HepG2 (cell line): ENCODE data around the gene IRX4.

ENCODE experiments used
- DNMT1 ChIP-seq: sonication (generic); formaldehyde crosslinking; IDR thresholded peaks from 2 replicates; pipeline ENCODE4 v1.5.1; 2020; ENCODE audit warnings: mild to moderate bottlenecking, missing genetic modification reagents
- EZH2 ChIP-seq: conservative IDR thresholded peaks from 2 replicates; pipeline ENCODE4 v1.6.1; 2012; ENCODE audit warnings: mild to moderate bottlenecking, low read depth, low read length, moderate library complexity
- FOXM1 ChIP-seq: sonication (generic); formaldehyde crosslinking; IDR thresholded peaks from 2 replicates; pipeline ENCODE4 v1.5.0; 2020; ENCODE audit warnings: missing genetic modification reagents
- KLF12 ChIP-seq: sonication (generic); formaldehyde crosslinking; IDR thresholded peaks from 2 replicates; pipeline ENCODE4 v1.4.0; 2020; ENCODE audit warnings: missing genetic modification reagents, borderline replicate concordance
- NFE2L2 ChIP-seq: fragments of 150-350 bp; IDR thresholded peaks from 2 replicates; pipeline ENCODE4 v1.6.1; 2014; ENCODE audit warnings: low read length
- NR1H2 ChIP-seq: sonication (generic); formaldehyde crosslinking; IDR thresholded peaks from 2 replicates; pipeline ENCODE4 v1.8.1; 2022; ENCODE audit warnings: low read depth, missing genetic modification reagents, borderline replicate concordance
- ZKSCAN8 ChIP-seq: IDR thresholded peaks from 2 replicates; pipeline ENCODE4 v1.6.1; 2016; ENCODE audit warnings: borderline replicate concordance, missing genetic modification reagents, missing compliant biosample characterization
- TF ChIP-seq, protein P1 (sequence below): sonication (generic); formaldehyde crosslinking; conservative IDR thresholded peaks from 2 replicates; pipeline ENCODE4 v1.4.0; 2020; ENCODE audit warnings: missing genetic modification reagents

DNA sequence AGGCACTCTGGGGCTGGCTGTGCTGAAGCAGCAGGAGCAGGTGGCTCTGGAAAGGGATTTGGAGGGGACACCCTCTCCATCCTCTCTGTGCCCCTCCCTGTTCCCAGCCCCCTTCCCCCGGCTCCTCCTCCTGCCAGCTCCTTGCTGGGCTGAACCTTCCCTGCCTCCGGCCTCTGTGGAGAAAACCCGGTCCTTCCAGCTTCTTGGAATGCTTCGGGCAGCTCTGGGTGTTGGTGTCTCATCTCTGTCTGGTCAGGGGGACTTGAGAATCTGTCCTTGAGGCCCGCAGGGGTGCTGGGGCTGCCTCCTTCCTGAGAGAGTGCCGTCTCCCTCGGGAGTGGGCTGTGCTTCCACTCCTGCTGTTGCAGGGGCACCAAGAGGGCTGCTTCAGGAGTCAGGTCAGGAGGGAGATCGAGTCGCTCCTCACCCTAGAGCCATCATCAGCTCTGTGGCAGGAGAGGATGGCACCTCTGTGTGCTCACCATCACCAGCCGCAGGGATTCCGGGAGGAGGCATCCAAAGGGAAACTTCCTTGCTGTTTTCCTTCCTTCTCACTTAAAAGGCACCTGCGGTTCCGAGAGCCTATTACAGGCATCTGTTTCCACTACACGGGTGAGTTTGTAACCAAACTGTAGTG lies 50.9 kb downstream of the IRX4 start:
- TF ChIP-seq, protein P1, sequence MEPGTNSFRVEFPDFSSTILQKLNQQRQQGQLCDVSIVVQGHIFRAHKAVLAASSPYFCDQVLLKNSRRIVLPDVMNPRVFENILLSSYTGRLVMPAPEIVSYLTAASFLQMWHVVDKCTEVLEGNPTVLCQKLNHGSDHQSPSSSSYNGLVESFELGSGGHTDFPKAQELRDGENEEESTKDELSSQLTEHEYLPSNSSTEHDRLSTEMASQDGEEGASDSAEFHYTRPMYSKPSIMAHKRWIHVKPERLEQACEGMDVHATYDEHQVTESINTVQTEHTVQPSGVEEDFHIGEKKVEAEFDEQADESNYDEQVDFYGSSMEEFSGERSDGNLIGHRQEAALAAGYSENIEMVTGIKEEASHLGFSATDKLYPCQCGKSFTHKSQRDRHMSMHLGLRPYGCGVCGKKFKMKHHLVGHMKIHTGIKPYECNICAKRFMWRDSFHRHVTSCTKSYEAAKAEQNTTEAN (CRISPR knock-in tag) = no peak
- TF ChIP-seq NFE2L2 = no peak
- TF ChIP-seq FOXM1 = no peak
- no peak for TF ChIP-seq NR1H2 (CRISPR knock-in tag)
- TF ChIP-seq DNMT1 (CRISPR knock-in tag) = no peak
- no peak for TF ChIP-seq KLF12 (CRISPR knock-in tag)
- TF ChIP-seq ZKSCAN8 (CRISPR knock-in tag) = no peak
- no peak for TF ChIP-seq EZH2
